ENCODE results near the gene UQCRH.
"Not testable (repeated sequence)": the region's sequence is repeated elsewhere in the genome, so short reads cannot be mapped to it uniquely, and the experiment has no call there.

UQCRH gene

GRCh38 chr1:46334030-46334384, 30.5 kb downstream of the UQCRH start:
- DNase-seq = no peak

GRCh38 chr1:46335081-46335480, 31.6 kb downstream of the UQCRH start:
- no peak for DNase-seq

- not testable (repeated sequence) for DNase-seq
Measured at GRCh38 chr1:46337409-46337808, 33.9 kb downstream of the UQCRH start.

- DNase-seq = peak; percentile 78
Measured at GRCh38 chr1:46340404-46341221, 37.1 kb downstream of the UQCRH start, which contains the start of gene NSUN4. Gene NSUN4, plus strand, starts transcription at chr1:46340807. Its CDS starts 20 bp downstream, at chr1:46340827.

- DNase-seq = no peak
Measured at GRCh38 chr1:46341222-46342083, 38.0 kb downstream of the UQCRH start.

GRCh38 chr1:46342084-46342656, 38.7 kb downstream of the UQCRH start:
- DNase-seq = no peak

- DNase-seq = no peak
Measured at GRCh38 chr1:46342677-46343350, 39.3 kb downstream of the UQCRH start.

- DNase-seq = no peak
Measured at GRCh38 chr1:46343351-46343695, 39.8 kb downstream of the UQCRH start.

- DNase-seq = no peak
Measured at GRCh38 chr1:46343705-46344104, 40.2 kb downstream of the UQCRH start.

GRCh38 chr1:46344481-46344880, 41.0 kb downstream of the UQCRH start:
- no peak for DNase-seq

GRCh38 chr1:46345281-46345680, 41.8 kb downstream of the UQCRH start:
- DNase-seq = no peak

GRCh38 chr1:46352363-46352762, 48.9 kb downstream of the UQCRH start:
- no peak for DNase-seq

GRCh38 chr1:46355920-46356319, 52.4 kb downstream of the UQCRH start:
- DNase-seq = not testable (repeated sequence)

GRCh38 chr1:46362158-46362557, 58.7 kb downstream of the UQCRH start:
- DNase-seq = no peak

GRCh38 chr1:46363121-46363520, 59.6 kb downstream of the UQCRH start:
- no peak for DNase-seq

- DNase-seq = no peak
Measured at GRCh38 chr1:46364612-46365011, 61.1 kb downstream of the UQCRH start.

- DNase-seq = not testable (repeated sequence)
Measured at GRCh38 chr1:46365796-46366195, 62.3 kb downstream of the UQCRH start.

Data from GOT3 (cell line).